IMR-90 (cell line): ENCODE results near the gene LATS2.

ENCODE experiments used
- POLR2A ChIP-seq: IDR thresholded peaks from 2 replicates; pipeline ENCODE4 v1.6.1; 2012; ENCODE audit warnings: mild to moderate bottlenecking, low read depth, low read length
- TF ChIP-seq, protein P1 (sequence below): conservative IDR thresholded peaks from 2 replicates; pipeline ENCODE4 v1.5.1; 2012; ENCODE audit warnings: mild to moderate bottlenecking, low read depth, low read length, improper control_type of control experiment

DNA sequence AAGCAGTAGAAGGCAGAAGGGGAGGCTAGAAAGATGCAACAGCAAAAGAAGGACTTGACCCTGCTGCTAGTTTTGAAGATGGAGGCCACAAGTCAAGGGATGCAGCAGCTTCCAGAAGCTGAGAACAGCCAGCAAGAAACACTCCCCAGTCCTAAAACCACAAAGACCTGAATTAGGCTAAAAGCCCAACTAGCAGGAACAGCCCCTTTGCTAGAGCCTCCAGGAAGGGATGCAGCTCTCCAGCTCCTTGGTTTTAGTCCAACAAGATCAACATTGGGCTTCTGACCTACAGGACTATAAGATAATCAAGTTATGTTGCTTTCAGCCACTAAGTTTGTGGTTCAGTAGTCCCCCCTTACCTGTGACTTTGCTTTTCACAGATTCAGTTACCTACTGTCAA lies 10.5 kb upstream of the LATS2 start:
- TF ChIP-seq, protein P1, sequence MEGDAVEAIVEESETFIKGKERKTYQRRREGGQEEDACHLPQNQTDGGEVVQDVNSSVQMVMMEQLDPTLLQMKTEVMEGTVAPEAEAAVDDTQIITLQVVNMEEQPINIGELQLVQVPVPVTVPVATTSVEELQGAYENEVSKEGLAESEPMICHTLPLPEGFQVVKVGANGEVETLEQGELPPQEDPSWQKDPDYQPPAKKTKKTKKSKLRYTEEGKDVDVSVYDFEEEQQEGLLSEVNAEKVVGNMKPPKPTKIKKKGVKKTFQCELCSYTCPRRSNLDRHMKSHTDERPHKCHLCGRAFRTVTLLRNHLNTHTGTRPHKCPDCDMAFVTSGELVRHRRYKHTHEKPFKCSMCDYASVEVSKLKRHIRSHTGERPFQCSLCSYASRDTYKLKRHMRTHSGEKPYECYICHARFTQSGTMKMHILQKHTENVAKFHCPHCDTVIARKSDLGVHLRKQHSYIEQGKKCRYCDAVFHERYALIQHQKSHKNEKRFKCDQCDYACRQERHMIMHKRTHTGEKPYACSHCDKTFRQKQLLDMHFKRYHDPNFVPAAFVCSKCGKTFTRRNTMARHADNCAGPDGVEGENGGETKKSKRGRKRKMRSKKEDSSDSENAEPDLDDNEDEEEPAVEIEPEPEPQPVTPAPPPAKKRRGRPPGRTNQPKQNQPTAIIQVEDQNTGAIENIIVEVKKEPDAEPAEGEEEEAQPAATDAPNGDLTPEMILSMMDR: no peak
- TF ChIP-seq POLR2A: no peak
